Neural progenitor cell (in vitro differentiated cells): ENCODE results near the gene OVCA2. TPM values are rescaled to one million over a fixed set of nuclear protein-coding genes. Genes with fewer than 3 reads are reported as not detected.
A peak's percentile ranks its signal among the peaks of the same experiment; 100 is the strongest.

Experiments
- DNase-seq: peaks from one replicate; pipeline ENCODE4 v3.0.0-alpha.2; 2016; ENCODE audit warnings: low spot score
- H2AFZ ChIP-seq: fragments of 200-600 bp; sonication (generic); replicated peaks from 2 replicates; pipeline ENCODE4 v1.6.1; 2016; ENCODE audit warnings: antibody characterized with exemption
- H3F3A ChIP-seq: fragments of 200-600 bp; sonication (generic); 2 replicates; pipeline ENCODE4 v1.6.1; 2016; ENCODE audit warnings: antibody characterized with exemption, low read depth
- H3K27ac ChIP-seq: fragments of 200-600 bp; sonication (generic); 2 replicates; pipeline ENCODE4 v1.5.1; 2016; ENCODE audit warnings: mild to moderate bottlenecking
- H3K27me3 ChIP-seq: fragments of 200-600 bp; sonication (generic); 2 replicates; pipeline ENCODE4 v1.6.1; 2016; ENCODE audit warnings: mild to moderate bottlenecking, moderate library complexity
- H3K36me3 ChIP-seq: fragments of 200-600 bp; sonication (generic); 2 replicates; pipeline ENCODE4 v1.5.1; 2016
- H3K4me1 ChIP-seq: fragments of 200-600 bp; sonication (generic); 2 replicates; pipeline ENCODE4 v1.6.1; 2016; ENCODE audit warnings: mixed run types
- H3K4me2 ChIP-seq: fragments of 200-600 bp; sonication (generic); 2 replicates; pipeline ENCODE4 v1.6.1; 2016
- H3K4me3 ChIP-seq: fragments of 200-600 bp; sonication (generic); 2 replicates; pipeline ENCODE4 v1.5.1; 2016
- H3K79me2 ChIP-seq: fragments of 200-600 bp; sonication (generic); 2 replicates; pipeline ENCODE4 v1.6.1; 2016; ENCODE audit warnings: low read depth
- H3K9ac ChIP-seq: fragments of 200-600 bp; sonication (generic); 2 replicates; pipeline ENCODE4 v1.6.1; 2016
- H3K9me3 ChIP-seq: fragments of 200-600 bp; sonication (generic); 2 replicates; pipeline ENCODE4 v1.5.1; 2016; ENCODE audit warnings: low read depth
- H4K20me1 ChIP-seq: fragments of 200-600 bp; sonication (generic); 2 replicates; pipeline ENCODE4 v1.6.1; 2016; ENCODE audit warnings: low read depth
- H3K27ac Mint-ChIP-seq: 3 replicates; pipeline ENCODE4 v1.8.0; 2021; ENCODE audit warnings: mixed read lengths
- H3K27me3 Mint-ChIP-seq: 2 replicates; pipeline ENCODE4 v1.8.0; 2022; ENCODE audit warnings: low read depth, mild to moderate bottlenecking, inconsistent platforms, moderate library complexity, mixed read lengths; ENCODE audit not compliant: insufficient read depth
- H3K36me3 Mint-ChIP-seq: 3 replicates; pipeline ENCODE4 v1.8.0; 2021; ENCODE audit warnings: mixed read lengths
- H3K4me1 Mint-ChIP-seq: 3 replicates; pipeline ENCODE4 v1.8.0; 2021; ENCODE audit warnings: mixed read lengths
- H3K4me3 Mint-ChIP-seq: 3 replicates; pipeline ENCODE4 v1.8.0; 2021; ENCODE audit warnings: mild to moderate bottlenecking, moderate library complexity, mixed read lengths
- H3K9me3 Mint-ChIP-seq: 3 replicates; pipeline ENCODE4 v1.8.0; 2020; ENCODE audit warnings: mixed read lengths
- EZH2 ChIP-seq: fragments of 200-600 bp; sonication (generic); IDR thresholded peaks from 2 replicates; pipeline ENCODE4 v1.6.1; 2017; ENCODE audit warnings: antibody characterized with exemption, mild to moderate bottlenecking, moderate library complexity
- EZH2phosphoT487 ChIP-seq: fragments of 200-600 bp; sonication (generic); IDR thresholded peaks from 2 replicates; pipeline ENCODE4 v1.6.1; 2017; ENCODE audit warnings: antibody characterized with exemption
- total RNA-seq: library from RNA; depleted of rRNA; stranded (reverse); fragments of >200 nt; gene quantifications from 2 replicates; pipeline ENCODE4 v1.2.3, GENCODE V29; 2015; ENCODE audit warnings: low replicate concordance
- TF ChIP-seq, protein P1 (sequence below): fragments of 200-600 bp; sonication (generic); IDR thresholded peaks from 2 replicates; pipeline ENCODE4 v1.5.1; 2017; ENCODE audit warnings: antibody characterized with exemption, mild to moderate bottlenecking

The OVCA2 gene
- total RNA-seq, 1 donor from 2014 or later: 5.4 TPM

DNA sequence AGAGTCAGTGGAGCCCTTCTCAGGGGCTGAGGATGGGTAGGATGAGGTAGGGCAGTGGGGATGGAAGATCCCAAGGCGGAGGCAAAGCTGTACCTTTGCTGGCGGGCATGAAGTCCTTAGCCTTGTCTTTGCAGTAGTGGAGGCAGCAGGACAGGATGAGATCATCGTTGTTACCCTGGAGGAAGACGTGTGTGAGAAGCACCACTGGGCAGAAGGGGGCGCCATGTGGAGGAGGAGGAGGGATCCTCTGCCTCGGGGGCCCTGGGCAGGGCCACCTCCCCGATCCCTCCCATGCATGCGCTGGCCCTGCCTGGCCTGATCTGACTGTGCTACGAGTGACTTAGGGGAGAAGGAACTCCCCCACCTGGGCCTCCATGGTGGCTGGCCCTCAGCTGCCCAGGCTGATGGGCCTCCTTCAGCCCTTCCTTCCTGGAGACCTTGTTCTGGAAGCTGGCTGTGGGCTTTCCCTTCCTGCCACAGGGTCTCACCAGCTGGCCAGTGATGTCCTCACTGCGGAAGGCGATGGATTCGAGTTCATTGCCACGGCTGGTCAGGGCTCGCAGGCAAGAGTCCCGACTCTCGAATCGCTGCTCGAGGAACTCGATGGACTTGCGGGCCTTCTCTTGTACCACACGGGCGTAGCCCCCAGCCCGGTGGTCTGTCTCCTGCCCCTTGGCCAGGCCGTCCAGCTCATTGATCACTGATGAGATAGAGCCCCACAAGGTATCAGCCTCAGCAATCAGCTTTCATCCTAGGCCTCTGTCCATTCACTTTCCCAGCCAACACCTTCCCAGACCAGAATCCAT lies 23.4 kb downstream of the OVCA2 start:
- peaks cover 46% of the 10 kb centered on the region for H3K4me1 Mint-ChIP-seq
- H3K4me3 Mint-ChIP-seq: no peak overlapping the region
- H3K36me3 Mint-ChIP-seq: peaks cover 39% of the 10 kb centered on the region
- H3K27ac Mint-ChIP-seq: no peak overlapping the region
- peaks cover 11% of the 10 kb centered on the region for H3K27me3 Mint-ChIP-seq
- DNase-seq: peak; percentile 74
- peaks cover 24% of the 10 kb centered on the region for H3K27me3 ChIP-seq
- no peaks in the 10 kb centered on the region for H3K36me3 ChIP-seq
- no peak overlapping the region for H3K27ac ChIP-seq
- TF ChIP-seq EZH2 (no peak), EZH2phosphoT487 (no peak)
- TF ChIP-seq, protein P1, sequence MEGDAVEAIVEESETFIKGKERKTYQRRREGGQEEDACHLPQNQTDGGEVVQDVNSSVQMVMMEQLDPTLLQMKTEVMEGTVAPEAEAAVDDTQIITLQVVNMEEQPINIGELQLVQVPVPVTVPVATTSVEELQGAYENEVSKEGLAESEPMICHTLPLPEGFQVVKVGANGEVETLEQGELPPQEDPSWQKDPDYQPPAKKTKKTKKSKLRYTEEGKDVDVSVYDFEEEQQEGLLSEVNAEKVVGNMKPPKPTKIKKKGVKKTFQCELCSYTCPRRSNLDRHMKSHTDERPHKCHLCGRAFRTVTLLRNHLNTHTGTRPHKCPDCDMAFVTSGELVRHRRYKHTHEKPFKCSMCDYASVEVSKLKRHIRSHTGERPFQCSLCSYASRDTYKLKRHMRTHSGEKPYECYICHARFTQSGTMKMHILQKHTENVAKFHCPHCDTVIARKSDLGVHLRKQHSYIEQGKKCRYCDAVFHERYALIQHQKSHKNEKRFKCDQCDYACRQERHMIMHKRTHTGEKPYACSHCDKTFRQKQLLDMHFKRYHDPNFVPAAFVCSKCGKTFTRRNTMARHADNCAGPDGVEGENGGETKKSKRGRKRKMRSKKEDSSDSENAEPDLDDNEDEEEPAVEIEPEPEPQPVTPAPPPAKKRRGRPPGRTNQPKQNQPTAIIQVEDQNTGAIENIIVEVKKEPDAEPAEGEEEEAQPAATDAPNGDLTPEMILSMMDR: peak; percentile 59
- no peaks in the 10 kb centered on the region for H3K9me3 ChIP-seq
- H2AFZ ChIP-seq: no peak overlapping the region
- H3K79me2 ChIP-seq: no peaks in the 10 kb centered on the region
- H3K9me3 Mint-ChIP-seq: no peaks in the 10 kb centered on the region
- H3K4me1 ChIP-seq: no peaks in the 10 kb centered on the region
- H3K4me3 ChIP-seq: no peak overlapping the region
- H3K9ac ChIP-seq: no peak overlapping the region
- no peak overlapping the region for H3K4me2 ChIP-seq
- H3F3A ChIP-seq: no peaks in the 10 kb centered on the region
- peaks cover 36% of the 10 kb centered on the region for H4K20me1 ChIP-seq

DNA sequence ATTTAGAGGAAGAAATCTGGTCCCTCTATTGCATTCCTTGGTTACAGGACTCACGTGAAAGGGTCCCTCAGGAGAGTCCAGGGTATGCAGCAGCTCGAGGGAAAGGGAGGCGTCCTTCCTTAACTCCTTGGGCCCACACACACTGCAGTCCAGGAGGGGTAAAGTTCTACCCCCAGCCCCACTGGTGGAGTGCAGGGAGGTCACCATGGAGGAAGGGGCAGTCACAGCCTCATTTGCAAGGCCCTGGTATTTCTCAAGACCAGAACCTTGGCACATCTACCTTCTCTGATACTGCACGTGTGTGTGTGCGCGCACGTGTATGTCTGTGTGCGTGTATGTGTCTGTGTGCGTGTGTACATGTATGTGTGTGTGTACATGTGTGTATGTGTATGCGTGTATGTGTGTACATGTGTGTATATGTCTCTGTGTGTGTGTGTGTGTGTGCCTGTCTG lies 24.2 kb downstream of the OVCA2 start:
- H3K79me2 ChIP-seq: no peaks in the 10 kb centered on the region
- peak overlapping the region; percentile 4 for H3K27ac Mint-ChIP-seq
- TF ChIP-seq EZH2: no peak
- TF ChIP-seq EZH2phosphoT487: no peak
- TF ChIP-seq, protein P1: no peak
- H3K27me3 Mint-ChIP-seq: peaks cover 8% of the 10 kb centered on the region
- peaks cover 44% of the 10 kb centered on the region for H3K4me1 Mint-ChIP-seq
- H3K4me3 Mint-ChIP-seq: no peak overlapping the region
- H3K9me3 Mint-ChIP-seq: no peaks in the 10 kb centered on the region
- H3F3A ChIP-seq: no peaks in the 10 kb centered on the region
- no peak overlapping the region for H3K4me2 ChIP-seq
- no peak overlapping the region for H3K27ac ChIP-seq
- no peak overlapping the region for H3K9ac ChIP-seq
- peaks cover 34% of the 10 kb centered on the region for H3K36me3 Mint-ChIP-seq
- peaks cover 17% of the 10 kb centered on the region for H3K27me3 ChIP-seq
- no peaks in the 10 kb centered on the region for H3K9me3 ChIP-seq
- no peaks in the 10 kb centered on the region for H3K4me1 ChIP-seq
- no peaks in the 10 kb centered on the region for H3K36me3 ChIP-seq
- no peak overlapping the region for H3K4me3 ChIP-seq
- peaks cover 33% of the 10 kb centered on the region for H4K20me1 ChIP-seq
- DNase-seq: no peak
- H2AFZ ChIP-seq: no peak overlapping the region

DNA sequence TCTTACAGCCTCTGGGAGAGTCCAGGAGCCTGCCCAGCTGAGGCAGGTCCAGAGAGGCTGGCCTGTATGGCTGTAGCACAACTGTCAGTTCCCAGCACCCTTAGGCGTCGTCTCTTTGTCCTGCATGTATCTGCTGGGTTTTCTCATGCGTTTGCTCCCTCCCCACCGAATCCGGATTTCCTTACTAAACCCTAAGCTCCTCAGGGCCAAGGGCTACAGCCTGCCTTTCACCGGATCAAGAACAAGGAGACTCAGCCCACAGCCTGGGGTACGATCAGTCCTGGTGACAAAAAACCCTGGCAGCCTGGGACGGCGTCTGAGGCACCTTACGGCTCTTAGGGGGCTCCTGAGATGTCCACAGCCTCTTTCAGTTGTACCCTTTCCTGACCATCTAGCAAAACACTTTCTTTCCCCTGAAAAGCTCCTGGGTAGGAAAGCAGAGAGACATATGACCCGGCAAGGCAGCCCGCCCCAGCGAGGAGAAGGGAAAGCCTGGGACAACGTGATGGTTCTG lies 25.3 kb downstream of the OVCA2 start:
- no peak overlapping the region for H3K27ac ChIP-seq
- no peaks in the 10 kb centered on the region for H3F3A ChIP-seq
- peaks cover 25% of the 10 kb centered on the region for H4K20me1 ChIP-seq
- H3K27ac Mint-ChIP-seq: no peak overlapping the region
- H3K4me3 ChIP-seq: no peak overlapping the region
- no peak for DNase-seq
- H3K4me1 Mint-ChIP-seq: peaks cover 44% of the 10 kb centered on the region
- no peaks in the 10 kb centered on the region for H3K9me3 ChIP-seq
- no peaks in the 10 kb centered on the region for H3K79me2 ChIP-seq
- H3K36me3 ChIP-seq: no peaks in the 10 kb centered on the region
- no peak overlapping the region for H3K4me3 Mint-ChIP-seq
- peaks cover 8% of the 10 kb centered on the region for H3K27me3 Mint-ChIP-seq
- H3K4me2 ChIP-seq: no peak overlapping the region
- peaks cover 34% of the 10 kb centered on the region for H3K36me3 Mint-ChIP-seq
- peaks cover 5% of the 10 kb centered on the region for H3K27me3 ChIP-seq
- TF ChIP-seq EZH2: no peak
- TF ChIP-seq EZH2phosphoT487: no peak
- TF ChIP-seq, protein P1: no peak
- H2AFZ ChIP-seq: no peak overlapping the region
- H3K4me1 ChIP-seq: no peaks in the 10 kb centered on the region
- H3K9ac ChIP-seq: no peak overlapping the region
- no peaks in the 10 kb centered on the region for H3K9me3 Mint-ChIP-seq
